Neural cell (in vitro differentiated cells): ENCODE results near the gene CRYGN. TPM values are rescaled to one million over a fixed set of nuclear protein-coding genes. Genes with fewer than 3 reads are reported as not detected.

Experiments
- H2AFZ ChIP-seq: fragments of 200-600, 300-800 bp; sonication (generic), shearing (Covaris generic); 2 replicates; pipeline ENCODE4 v1.6.0; 2014; ENCODE audit warnings: low read depth, mild to moderate bottlenecking, antibody characterized with exemption, low read length, moderate library complexity
- H3F3A ChIP-seq: fragments of 200-600 bp; shearing (Covaris generic); 2 replicates; pipeline ENCODE4 v1.6.1; 2016; ENCODE audit warnings: mild to moderate bottlenecking, moderate library complexity, mixed read lengths, antibody characterized with exemption, low read length; ENCODE audit not compliant: insufficient read depth, poor library complexity, severe bottlenecking
- H3K27ac ChIP-seq: fragments of 200-600, 300-800 bp; sonication (generic), shearing (Covaris generic); 2 replicates; pipeline ENCODE4 v1.5.1; 2014; ENCODE audit warnings: mild to moderate bottlenecking, low read length, moderate library complexity
- H3K27me3 ChIP-seq: fragments of 300-800, 200-600 bp; sonication (generic), shearing (Covaris generic); 2 replicates; pipeline ENCODE4 v1.6.0; 2014; ENCODE audit warnings: mild to moderate bottlenecking, low read depth, low read length, moderate library complexity; ENCODE audit not compliant: insufficient read depth
- H3K36me3 ChIP-seq: fragments of 300-800, 200-600 bp; sonication (generic), shearing (Covaris generic); 2 replicates; pipeline ENCODE4 v1.5.1; 2014; ENCODE audit warnings: mild to moderate bottlenecking, antibody characterized with exemption, low read length, moderate library complexity; ENCODE audit not compliant: insufficient read depth
- H3K4me2 ChIP-seq: fragments of 300-800, 200-600 bp; sonication (generic), shearing (Covaris generic); 2 replicates; pipeline ENCODE4 v1.6.0; 2014; ENCODE audit warnings: mild to moderate bottlenecking, low read length
- H3K4me3 ChIP-seq: fragments of 300-800, 200-600 bp; sonication (generic), shearing (Covaris generic); 2 replicates; pipeline ENCODE4 v1.5.1; 2014; ENCODE audit warnings: mild to moderate bottlenecking, low read length, moderate library complexity
- H3K79me2 ChIP-seq: fragments of 200-600 bp; shearing (Covaris generic); replicated peaks from 2 replicates; pipeline ENCODE4 v1.6.0; 2014; ENCODE audit warnings: mild to moderate bottlenecking, low read length, moderate library complexity; ENCODE audit not compliant: insufficient read depth
- H3K9ac ChIP-seq: fragments of 300-800, 200-600 bp; sonication (generic), shearing (Covaris generic); 2 replicates; pipeline ENCODE4 v1.6.1; 2016; ENCODE audit warnings: mild to moderate bottlenecking, low read length, mixed read lengths
- H3K9me2 ChIP-seq: fragments of 200-600 bp; shearing (Covaris generic); 2 replicates; pipeline ENCODE4 v1.6.1; 2016; ENCODE audit warnings: mild to moderate bottlenecking, low read length, mixed read lengths; ENCODE audit not compliant: insufficient read depth
- H3K9me3 ChIP-seq: fragments of 200-600, 300-800 bp; sonication (generic), shearing (Covaris generic); 2 replicates; pipeline ENCODE4 v1.6.1; 2016; ENCODE audit warnings: mild to moderate bottlenecking, mixed run types, low read length, moderate library complexity, mixed read lengths
- H4K20me1 ChIP-seq: fragments of 200-600 bp; shearing (Covaris generic); 2 replicates; pipeline ENCODE4 v1.6.1; 2016; ENCODE audit warnings: mild to moderate bottlenecking, mixed run types; ENCODE audit not compliant: insufficient read depth
- CTCF ChIP-seq: fragments of 450-650 bp; IDR thresholded peaks from 2 replicates; pipeline ENCODE4 v1.5.1; 2014; ENCODE audit warnings: antibody characterized with exemption, mild to moderate bottlenecking, moderate library complexity; ENCODE audit not compliant: poor library complexity, severe bottlenecking
- EP300 ChIP-seq: fragments of 450-650 bp; conservative IDR thresholded peaks from 2 replicates; pipeline ENCODE4 v1.6.1; 2014; ENCODE audit warnings: antibody characterized with exemption, mild to moderate bottlenecking, moderate library complexity; ENCODE audit not compliant: poor library complexity, severe bottlenecking
- EZH2 ChIP-seq: fragments of 200-600, 300-800 bp; shearing (Covaris generic), sonication (generic); IDR thresholded peaks from 2 replicates; pipeline ENCODE4 v1.6.1; 2014; ENCODE audit warnings: antibody characterized with exemption, low read length, borderline replicate concordance, mild to moderate bottlenecking; ENCODE audit not compliant: insufficient read depth, poor library complexity, severe bottlenecking
- MXI1 ChIP-seq: fragments of 450-650 bp; conservative IDR thresholded peaks from 2 replicates; pipeline ENCODE4 v1.6.1; 2014; ENCODE audit warnings: antibody characterized with exemption, mild to moderate bottlenecking; ENCODE audit not compliant: poor library complexity, severe bottlenecking
- POLR2AphosphoS5 ChIP-seq: IDR thresholded peaks from 2 replicates; pipeline ENCODE4 v1.6.1; 2012
- RAD21 ChIP-seq: fragments of 450-650 bp; conservative IDR thresholded peaks from 2 replicates; pipeline ENCODE4 v1.6.1; 2014; ENCODE audit warnings: antibody characterized with exemption, mild to moderate bottlenecking, moderate library complexity
- REST ChIP-seq: IDR thresholded peaks from 2 replicates; pipeline ENCODE4 v1.6.1; 2012; ENCODE audit warnings: borderline replicate concordance
- SMC3 ChIP-seq: fragments of 450-650 bp; conservative IDR thresholded peaks from 2 replicates; pipeline ENCODE4 v1.6.1; 2014; ENCODE audit warnings: antibody characterized with exemption, mild to moderate bottlenecking, moderate library complexity; ENCODE audit not compliant: poor library complexity
- TAF1 ChIP-seq: IDR thresholded peaks from 2 replicates; pipeline ENCODE4 v1.6.1; 2012; ENCODE audit warnings: low read depth
- polyA plus RNA-seq: library from polyadenylated mRNA; depleted of rRNA; stranded (reverse); fragments of >200 nt; gene quantifications from 2 replicates; pipeline ENCODE4 v1.2.3, GENCODE V29; 2014

CRYGN gene
- polyA plus RNA-seq, 1 donor from 2014 or later, result not detected

GRCh38 chr7:151451156-151451555 lies 11.2 kb upstream of the CRYGN start:
- no peak overlapping the region for H3K27ac ChIP-seq
- no peaks in the 10 kb centered on the region for H3K79me2 ChIP-seq
- H3K9me2 ChIP-seq, result no peaks in the 10 kb centered on the region
- H3K27me3 ChIP-seq, result peaks cover 7% of the 10 kb centered on the region
- no peak overlapping the region for H3K4me3 ChIP-seq
- H3K4me2 ChIP-seq, result no peak overlapping the region
- H4K20me1 ChIP-seq, result no peaks in the 10 kb centered on the region
- TF ChIP-seq SMC3 (no peak), REST (no peak), EP300 (no peak), EZH2 (no peak), TAF1 (no peak), POLR2AphosphoS5 (no peak), RAD21 (no peak), CTCF (no peak), MXI1 (no peak)
- H3F3A ChIP-seq, result no peaks in the 10 kb centered on the region
- no peak overlapping the region for H2AFZ ChIP-seq
- H3K36me3 ChIP-seq, result no peaks in the 10 kb centered on the region
- H3K9me3 ChIP-seq, result no peaks in the 10 kb centered on the region
- H3K9ac ChIP-seq, result no peak overlapping the region

GRCh38 chr7:151449990-151450389 lies 10.0 kb upstream of the CRYGN start:
- no peaks in the 10 kb centered on the region for H3F3A ChIP-seq
- H4K20me1 ChIP-seq, result no peaks in the 10 kb centered on the region
- no peak overlapping the region for H3K4me2 ChIP-seq
- H3K79me2 ChIP-seq, result no peaks in the 10 kb centered on the region
- H3K9ac ChIP-seq, result no peak overlapping the region
- no peaks in the 10 kb centered on the region for H3K36me3 ChIP-seq
- no peak overlapping the region for H3K4me3 ChIP-seq
- no peak overlapping the region for H2AFZ ChIP-seq
- H3K27me3 ChIP-seq, result peaks cover 7% of the 10 kb centered on the region
- no peak for TF ChIP-seq SMC3
- no peak for TF ChIP-seq RAD21
- TF ChIP-seq REST, result no peak
- no peak for TF ChIP-seq EP300
- no peak for TF ChIP-seq EZH2
- no peak for TF ChIP-seq MXI1
- no peak for TF ChIP-seq CTCF
- TF ChIP-seq TAF1, result no peak
- no peak for TF ChIP-seq POLR2AphosphoS5
- H3K27ac ChIP-seq, result no peak overlapping the region
- no peaks in the 10 kb centered on the region for H3K9me2 ChIP-seq
- no peaks in the 10 kb centered on the region for H3K9me3 ChIP-seq
